GM20000 (cell line): ENCODE results near the gene IDH3A.

Experiments used
- DNase-seq: peaks from one replicate; pipeline ENCODE4 v3.0.0; 2012; ENCODE audit warnings: low spot score
- CTCF ChIP-seq: IDR thresholded peaks from 2 replicates; pipeline ENCODE4 v1.5.1; 2012; ENCODE audit warnings: mild to moderate bottlenecking, control low read depth; ENCODE audit errors: extremely low read depth, missing control alignments

Gene IDH3A

GRCh38 chr15:78195735-78196201 lies 46.6 kb downstream of the IDH3A start:
- TF ChIP-seq CTCF: peak; percentile 89
- peak; percentile 81 for DNase-seq

GRCh38 chr15:78197632-78198031 lies 48.5 kb downstream of the IDH3A start:
- no peak for DNase-seq

GRCh38 chr15:78200276-78200930 lies 51.2 kb downstream of the IDH3A start:
- no peak for DNase-seq
- TF ChIP-seq CTCF: no peak

More at GRCh38 chr15:78197632-78198031, 48.5 kb downstream of the IDH3A start:
- TF ChIP-seq CTCF: no peak

- TF ChIP-seq CTCF: no peak
- no peak for DNase-seq
These were observed 52.4 kb downstream of the IDH3A start for GRCh38 chr15:78201281-78202190.

GRCh38 chr15:78203346-78204225 lies 54.4 kb downstream of the IDH3A start:
- DNase-seq: no peak
- no peak for TF ChIP-seq CTCF

- TF ChIP-seq CTCF: no peak
- no peak for DNase-seq
These were observed 55.5 kb downstream of the IDH3A start for GRCh38 chr15:78204351-78205309.
